ENCODE results near the gene CGNL1. TPM values are rescaled to one million over a fixed set of nuclear protein-coding genes. Genes with fewer than 3 reads are reported as not detected.

CGNL1 gene
- total and polyA plus RNA-seq, 5 donors from 2014 or later, result not detected

DNA sequence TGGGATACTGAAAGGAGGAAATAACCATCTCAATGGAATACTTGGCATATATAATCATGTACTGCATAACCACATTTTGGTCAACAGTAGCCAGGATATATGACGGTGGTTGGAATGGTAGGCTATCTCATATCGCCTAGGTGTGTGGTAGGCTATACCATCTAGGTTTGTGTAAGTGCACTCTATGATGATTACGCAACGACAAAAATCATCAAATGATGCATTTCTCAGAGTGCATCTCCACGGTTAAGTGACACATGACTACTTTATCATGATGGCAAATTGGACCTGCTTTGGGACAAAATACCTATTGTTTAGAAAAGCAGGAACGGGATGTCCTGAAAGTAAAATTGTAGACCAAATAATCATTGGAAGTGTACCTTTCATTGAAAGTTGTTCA is 218.2 kb downstream of the CGNL1 start:
- DNase-seq (no peak), ATAC-seq (ENCODE audit: low read depth in 2 of 2) (no peak)
- Histone ChIP-seq H3K9me3 (ENCODE audit: control insufficient read depth in 2 of 2, low read length in 2 of 2) (no peaks in the 10 kb centered on the region), H3K27ac (ENCODE audit: insufficient read depth, low read length, poor library complexity, severe bottlenecking) (no peak overlapping the region), H3K36me3 (ENCODE audit: control insufficient read depth, insufficient read depth, low read length) (no peaks in the 10 kb centered on the region), H3K27me3 (ENCODE audit: control insufficient read depth, insufficient read depth, low read length) (peaks cover 2% of the 10 kb centered on the region), H3K4me1 (ENCODE audit: control insufficient read depth, insufficient read depth, low read length, poor library complexity, severe bottlenecking) (peaks cover 4% of the 10 kb centered on the region), H3K4me3 (ENCODE audit: low read depth, low read length) (no peak overlapping the region)
- H3K36me3 Mint-ChIP-seq, result peaks cover 12% of the 10 kb centered on the region
- peaks cover 0 to 58% (median 2%) of the 10 kb centered on the region in 4 donors for H3K4me1 Mint-ChIP-seq
- H3K27ac Mint-ChIP-seq, result no peak overlapping the region
- peaks cover 24% of the 10 kb centered on the region for H3K27me3 Mint-ChIP-seq
- no peak overlapping the region for H3K4me3 Mint-ChIP-seq
- peaks cover 0 to 6% (median 0%) of the 10 kb centered on the region in 7 donors for H3K9me3 Mint-ChIP-seq

DNA sequence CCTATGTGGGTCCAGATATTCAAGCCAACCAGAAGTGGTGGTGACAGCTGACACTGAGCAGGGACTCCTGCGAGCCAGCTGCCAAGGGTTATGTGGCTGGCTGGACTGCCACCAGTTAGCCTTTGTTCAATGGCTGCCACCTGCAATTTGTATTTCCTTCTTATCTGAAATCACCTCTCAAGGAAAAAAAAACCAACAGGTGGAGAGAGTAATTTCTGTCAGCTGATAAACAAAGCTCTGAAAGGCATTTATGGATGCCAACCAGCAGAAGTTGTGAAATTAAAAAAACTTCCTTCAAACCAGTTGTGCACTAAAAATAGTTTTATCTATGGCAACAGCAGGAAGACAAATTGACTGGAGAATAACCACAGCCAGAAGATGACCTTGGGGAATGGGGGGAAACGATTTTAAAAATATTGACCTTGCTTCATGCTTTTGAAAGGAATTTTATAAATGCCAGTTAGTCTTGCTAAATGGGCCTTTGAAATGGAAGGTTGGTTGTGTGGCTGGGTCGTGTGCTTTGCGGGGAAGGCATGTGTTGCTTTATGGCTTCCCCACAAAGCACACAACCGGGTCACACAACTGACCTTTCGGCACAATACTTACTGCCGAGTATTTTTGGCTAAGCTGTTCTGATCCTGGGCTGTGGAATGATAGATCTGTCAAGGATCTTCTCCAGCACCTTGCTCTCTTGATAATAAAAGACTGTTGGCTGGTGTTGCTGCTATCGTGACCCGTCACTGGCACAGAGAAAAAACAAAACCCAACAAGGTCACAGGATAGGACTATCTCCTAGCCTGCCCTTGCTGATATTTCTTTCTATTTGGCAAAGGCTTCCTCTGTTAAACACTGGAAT is 218.9 kb downstream of the CGNL1 start:
- peaks cover 0 to 5% (median 0%) of the 10 kb centered on the region in 7 donors for H3K9me3 Mint-ChIP-seq
- H3K36me3 Mint-ChIP-seq, result peaks cover 10% of the 10 kb centered on the region
- DNase-seq (no peak), ATAC-seq (ENCODE audit: low read depth in 2 of 2) (no peak)
- Histone ChIP-seq H3K27ac (ENCODE audit: insufficient read depth, low read length, poor library complexity, severe bottlenecking) (no peak overlapping the region), H3K36me3 (ENCODE audit: control insufficient read depth, insufficient read depth, low read length) (no peaks in the 10 kb centered on the region), H3K27me3 (ENCODE audit: control insufficient read depth, insufficient read depth, low read length) (peaks cover 2% of the 10 kb centered on the region), H3K9me3 (ENCODE audit: control insufficient read depth in 2 of 2, low read length in 2 of 2) (no peaks in the 10 kb centered on the region), H3K4me3 (ENCODE audit: low read depth, low read length) (no peak overlapping the region), H3K4me1 (ENCODE audit: control insufficient read depth, insufficient read depth, low read length, poor library complexity, severe bottlenecking) (peaks cover 4% of the 10 kb centered on the region)
- peaks cover 24% of the 10 kb centered on the region for H3K27me3 Mint-ChIP-seq
- H3K4me1 Mint-ChIP-seq, result peaks cover 0 to 51% (median 2%) of the 10 kb centered on the region in 4 donors
- H3K4me3 Mint-ChIP-seq, result no peak overlapping the region
- H3K27ac Mint-ChIP-seq, result no peak overlapping the region

- Histone ChIP-seq H3K4me3 (ENCODE audit: low read depth, low read length) (no peak overlapping the region), H3K36me3 (ENCODE audit: control insufficient read depth, insufficient read depth, low read length) (no peaks in the 10 kb centered on the region), H3K27ac (ENCODE audit: insufficient read depth, low read length, poor library complexity, severe bottlenecking) (no peak overlapping the region), H3K4me1 (ENCODE audit: control insufficient read depth, insufficient read depth, low read length, poor library complexity, severe bottlenecking) (peaks cover 2% of the 10 kb centered on the region), H3K27me3 (ENCODE audit: control insufficient read depth, insufficient read depth, low read length) (no peaks in the 10 kb centered on the region), H3K9me3 (ENCODE audit: control insufficient read depth in 2 of 2, low read length in 2 of 2) (no peaks in the 10 kb centered on the region)
- peaks cover 16% of the 10 kb centered on the region for H3K27me3 Mint-ChIP-seq
- peaks cover 0 to 4% (median 0%) of the 10 kb centered on the region in 7 donors for H3K9me3 Mint-ChIP-seq
- H3K27ac Mint-ChIP-seq, result peak overlapping the region in 1 of 3 donors; percentile 60
- H3K4me3 Mint-ChIP-seq, result no peak overlapping the region
- peaks cover 10% of the 10 kb centered on the region for H3K36me3 Mint-ChIP-seq
- peaks cover 0 to 41% (median 2%) of the 10 kb centered on the region in 4 donors for H3K4me1 Mint-ChIP-seq
- ATAC-seq (ENCODE audit: low read depth in 2 of 2), result no peak
- DNase-seq, result no peak
These were observed 220.1 kb downstream of the CGNL1 start for GRCh38 chr15:57596301-57596855.

DNA sequence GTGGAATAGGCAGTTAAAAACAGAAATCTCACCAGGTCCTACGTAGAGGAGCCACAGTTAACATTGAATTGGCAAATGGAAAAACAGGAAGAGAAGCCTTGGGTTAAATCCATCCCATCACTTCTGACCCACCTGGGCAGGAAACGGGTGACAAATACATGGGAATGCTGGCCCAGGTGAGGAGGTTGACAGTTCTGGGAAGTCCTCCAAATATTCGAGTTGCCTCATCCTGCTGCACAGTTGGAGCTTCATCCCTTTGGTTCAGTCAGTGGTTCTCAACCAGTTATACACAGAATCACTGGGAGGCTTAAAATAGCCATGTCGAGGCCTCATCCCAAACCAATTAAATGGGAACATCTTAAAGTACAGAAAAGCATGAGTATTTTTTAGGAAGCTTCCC is 220.7 kb downstream of the CGNL1 start:
- H3K27me3 Mint-ChIP-seq, result peaks cover 20% of the 10 kb centered on the region
- H3K9me3 ChIP-seq (ENCODE audit: control insufficient read depth in 2 of 2, low read length in 2 of 2), result no peaks in the 10 kb centered on the region
- DNase-seq (no peak), ATAC-seq (ENCODE audit: low read depth in 2 of 2) (no peak)
- H3K9me3 Mint-ChIP-seq, result peaks cover 0 to 6% (median 0%) of the 10 kb centered on the region in 7 donors
- H3K36me3 Mint-ChIP-seq, result peaks cover 10% of the 10 kb centered on the region
- no peak overlapping the region for H3K27ac ChIP-seq (ENCODE audit: insufficient read depth, low read length, poor library complexity, severe bottlenecking)
- H3K36me3 ChIP-seq (ENCODE audit: control insufficient read depth, insufficient read depth, low read length), result no peaks in the 10 kb centered on the region
- H3K4me3 ChIP-seq (ENCODE audit: low read depth, low read length), result no peak overlapping the region
- H3K27me3 ChIP-seq (ENCODE audit: control insufficient read depth, insufficient read depth, low read length), result no peaks in the 10 kb centered on the region
- H3K4me1 Mint-ChIP-seq, result peaks cover 0 to 42% (median 2%) of the 10 kb centered on the region in 4 donors
- no peak overlapping the region for H3K4me3 Mint-ChIP-seq
- peak overlapping the region in 1 of 3 donors; percentile 60 for H3K27ac Mint-ChIP-seq
- H3K4me1 ChIP-seq (ENCODE audit: control insufficient read depth, insufficient read depth, low read length, poor library complexity, severe bottlenecking), result no peaks in the 10 kb centered on the region

- peaks cover 0 to 6% (median 0%) of the 10 kb centered on the region in 7 donors for H3K9me3 Mint-ChIP-seq
- Histone ChIP-seq H3K27ac (ENCODE audit: insufficient read depth, low read length, poor library complexity, severe bottlenecking) (no peak overlapping the region), H3K9me3 (ENCODE audit: control insufficient read depth in 2 of 2, low read length in 2 of 2) (no peaks in the 10 kb centered on the region), H3K27me3 (ENCODE audit: control insufficient read depth, insufficient read depth, low read length) (no peaks in the 10 kb centered on the region), H3K4me1 (ENCODE audit: control insufficient read depth, insufficient read depth, low read length, poor library complexity, severe bottlenecking) (no peaks in the 10 kb centered on the region), H3K36me3 (ENCODE audit: control insufficient read depth, insufficient read depth, low read length) (no peaks in the 10 kb centered on the region), H3K4me3 (ENCODE audit: low read depth, low read length) (no peak overlapping the region)
- H3K4me3 Mint-ChIP-seq, result no peak overlapping the region
- ATAC-seq (ENCODE audit: low read depth in 2 of 2) (no peak), DNase-seq (no peak)
- no peak overlapping the region for H3K27ac Mint-ChIP-seq
- H3K27me3 Mint-ChIP-seq, result peaks cover 17% of the 10 kb centered on the region
- H3K36me3 Mint-ChIP-seq, result peaks cover 10% of the 10 kb centered on the region
- peaks cover 0 to 39% (median 2%) of the 10 kb centered on the region in 4 donors for H3K4me1 Mint-ChIP-seq
These were observed 221.1 kb downstream of the CGNL1 start for GRCh38 chr15:57597431-57597830.

GRCh38 chr15:57598346-57598745 is 222.0 kb downstream of the CGNL1 start:
- no peak overlapping the region for H3K27ac Mint-ChIP-seq
- Histone ChIP-seq H3K27me3 (ENCODE audit: control insufficient read depth, insufficient read depth, low read length) (peaks cover under 1% of the 10 kb centered on the region), H3K4me3 (ENCODE audit: low read depth, low read length) (no peak overlapping the region), H3K36me3 (ENCODE audit: control insufficient read depth, insufficient read depth, low read length) (no peaks in the 10 kb centered on the region), H3K4me1 (ENCODE audit: control insufficient read depth, insufficient read depth, low read length, poor library complexity, severe bottlenecking) (no peaks in the 10 kb centered on the region), H3K27ac (ENCODE audit: insufficient read depth, low read length, poor library complexity, severe bottlenecking) (no peak overlapping the region), H3K9me3 (ENCODE audit: control insufficient read depth in 2 of 2, low read length in 2 of 2) (no peaks in the 10 kb centered on the region)
- H3K4me3 Mint-ChIP-seq, result no peak overlapping the region
- H3K4me1 Mint-ChIP-seq, result peaks cover 0 to 33% (median 2%) of the 10 kb centered on the region in 4 donors
- H3K36me3 Mint-ChIP-seq, result peaks cover 7% of the 10 kb centered on the region
- peaks cover 12% of the 10 kb centered on the region for H3K27me3 Mint-ChIP-seq
- no peak for DNase-seq
- ATAC-seq (ENCODE audit: low read depth in 2 of 2), result no peak
- H3K9me3 Mint-ChIP-seq, result peaks cover 0 to 6% (median 0%) of the 10 kb centered on the region in 7 donors

- DNase-seq (no peak), ATAC-seq (ENCODE audit: low read depth in 2 of 2) (no peak)
- peaks cover 0 to 24% (median 0%) of the 10 kb centered on the region in 4 donors for H3K4me1 Mint-ChIP-seq
- H3K9me3 Mint-ChIP-seq, result peaks cover 0 to 2% (median 0%) of the 10 kb centered on the region in 7 donors
- peaks cover 15% of the 10 kb centered on the region for H3K27me3 Mint-ChIP-seq
- H3K36me3 Mint-ChIP-seq, result peaks cover 1% of the 10 kb centered on the region
- no peak overlapping the region for H3K27ac Mint-ChIP-seq
- Histone ChIP-seq H3K4me1 (ENCODE audit: control insufficient read depth, insufficient read depth, low read length, poor library complexity, severe bottlenecking) (no peaks in the 10 kb centered on the region), H3K27me3 (ENCODE audit: control insufficient read depth, insufficient read depth, low read length) (peaks cover 2% of the 10 kb centered on the region), H3K27ac (ENCODE audit: insufficient read depth, low read length, poor library complexity, severe bottlenecking) (no peak overlapping the region), H3K36me3 (ENCODE audit: control insufficient read depth, insufficient read depth, low read length) (no peaks in the 10 kb centered on the region), H3K4me3 (ENCODE audit: low read depth, low read length) (no peak overlapping the region), H3K9me3 (ENCODE audit: control insufficient read depth in 2 of 2, low read length in 2 of 2) (no peaks in the 10 kb centered on the region)
- H3K4me3 Mint-ChIP-seq, result no peak overlapping the region
These were observed 223.0 kb downstream of the CGNL1 start for GRCh38 chr15:57599296-57599810.
